Measurements from ENCODE around the gene ARAP3. TPM values are rescaled to one million over a fixed set of nuclear protein-coding genes. Genes with fewer than 3 reads are reported as not detected.

The ARAP3 gene
- total and polyA plus RNA-seq, 9 of the 15 experiments (the other 6 are each of a cell fraction or from before 2014, with no cell fraction given), result 0.83 to 25.7 (median 6.4) TPM

DNA sequence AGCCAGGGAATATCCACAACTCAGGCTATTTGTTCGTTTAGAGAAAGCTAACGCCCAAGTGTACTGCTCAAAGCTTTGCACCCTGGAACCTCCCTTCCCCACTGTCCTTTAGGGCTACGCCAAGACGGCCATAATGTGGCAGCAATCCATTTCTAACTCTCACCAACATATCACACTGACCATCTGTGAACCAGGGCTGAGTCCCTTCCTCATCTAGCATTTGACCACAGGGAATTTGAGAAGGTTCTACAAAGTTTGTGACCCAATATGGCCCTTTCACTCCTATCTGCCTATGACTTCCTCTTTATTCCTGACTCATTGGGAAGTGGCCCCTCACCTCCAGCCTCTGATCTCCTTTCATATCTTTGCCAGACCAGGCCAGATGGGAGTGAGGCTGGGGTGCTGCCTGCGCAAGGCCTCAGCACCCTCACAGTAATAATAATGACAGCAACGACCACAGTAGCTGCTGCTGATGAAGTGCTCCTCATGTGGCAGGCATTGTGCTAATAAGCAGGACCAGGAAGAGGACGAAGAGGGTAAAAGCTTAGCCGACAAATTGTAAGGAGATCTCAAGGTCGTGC is 9.3 kb upstream of the ARAP3 start (continued):
- TF ChIP-seq MYC (IDR thresholded peaks at IDR 0.05; ENCODE audit: low read depth, low read length) (peak; percentile 51; the same call in 1 of the 2 replicates), MYC (CRISPR knock-in tag; IDR thresholded peaks at IDR 0.05; ENCODE audit: borderline replicate concordance, low read depth) (no peak), ARNT (IDR thresholded peaks at IDR 0.05) (peak in 1 of 2 experiments; percentile 70; a peak in 2 of 4 replicates), ZFX (CRISPR knock-in tag; IDR thresholded peaks at IDR 0.05) (peak; percentile 89), TCFL5 (CRISPR knock-in tag; conservative IDR thresholded peaks at IDR 0.05) (no peak), CSDE1 (IDR thresholded peaks at IDR 0.05) (no peak), TRIM28 (IDR thresholded peaks at IDR 0.05) (no peak), NR3C1 (CRISPR knock-in tag; IDR thresholded peaks at IDR 0.05) (no peak), ZFP36 (IDR thresholded peaks at IDR 0.05; ENCODE audit: low read depth, low read length, partially characterized antibody) (peak; percentile 39), FOXP4 (CRISPR knock-in tag; IDR thresholded peaks at IDR 0.05; ENCODE audit: borderline replicate concordance) (0 out of 2 replicates have a peak, but pooled peaks have one; percentile 23), PML (IDR thresholded peaks at IDR 0.05; ENCODE audit: low read length) (peak; percentile 85), TRIM24 (IDR thresholded peaks at IDR 0.05) (peak; percentile 88 to 91), PHB2 (IDR thresholded peaks at IDR 0.05; ENCODE audit: low read depth) (peak; percentile 60; the same call in 1 of the 2 replicates), FOXM1 (IDR thresholded peaks at IDR 0.05; ENCODE audit: low read depth) (peak; percentile 69), FOXM1 (CRISPR knock-in tag; IDR thresholded peaks at IDR 0.05; ENCODE audit: low read depth) (no peak), CC2D1A (IDR thresholded peaks at IDR 0.05) (peak; percentile 31; the same call in 1 of the 2 replicates), NCOR1 (IDR thresholded peaks at IDR 0.05) (peak; percentile 93), HMBOX1 (IDR thresholded peaks at IDR 0.05) (0 out of 2 replicates have a peak, but pooled peaks have one; percentile 54), HMGN3 (IDR thresholded peaks at IDR 0.05; ENCODE audit: borderline replicate concordance, extremely low read depth, insufficient read length, low read depth, low read length) (peak; percentile 55), SMARCC2 (IDR thresholded peaks at IDR 0.05; ENCODE audit: low read depth) (peak; percentile 94)
- TF ChIP-seq, protein P1, sequence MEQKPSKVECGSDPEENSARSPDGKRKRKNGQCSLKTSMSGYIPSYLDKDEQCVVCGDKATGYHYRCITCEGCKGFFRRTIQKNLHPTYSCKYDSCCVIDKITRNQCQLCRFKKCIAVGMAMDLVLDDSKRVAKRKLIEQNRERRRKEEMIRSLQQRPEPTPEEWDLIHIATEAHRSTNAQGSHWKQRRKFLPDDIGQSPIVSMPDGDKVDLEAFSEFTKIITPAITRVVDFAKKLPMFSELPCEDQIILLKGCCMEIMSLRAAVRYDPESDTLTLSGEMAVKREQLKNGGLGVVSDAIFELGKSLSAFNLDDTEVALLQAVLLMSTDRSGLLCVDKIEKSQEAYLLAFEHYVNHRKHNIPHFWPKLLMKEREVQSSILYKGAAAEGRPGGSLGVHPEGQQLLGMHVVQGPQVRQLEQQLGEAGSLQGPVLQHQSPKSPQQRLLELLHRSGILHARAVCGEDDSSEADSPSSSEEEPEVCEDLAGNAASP (IDR thresholded peaks at IDR 0.05), result peak; percentile 75
- TF ChIP-seq, protein P2, sequence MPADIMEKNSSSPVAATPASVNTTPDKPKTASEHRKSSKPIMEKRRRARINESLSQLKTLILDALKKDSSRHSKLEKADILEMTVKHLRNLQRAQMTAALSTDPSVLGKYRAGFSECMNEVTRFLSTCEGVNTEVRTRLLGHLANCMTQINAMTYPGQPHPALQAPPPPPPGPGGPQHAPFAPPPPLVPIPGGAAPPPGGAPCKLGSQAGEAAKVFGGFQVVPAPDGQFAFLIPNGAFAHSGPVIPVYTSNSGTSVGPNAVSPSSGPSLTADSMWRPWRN (IDR thresholded peaks at IDR 0.05; ENCODE audit: low read depth), result peak; percentile 84
- TF ChIP-seq, protein P3, sequence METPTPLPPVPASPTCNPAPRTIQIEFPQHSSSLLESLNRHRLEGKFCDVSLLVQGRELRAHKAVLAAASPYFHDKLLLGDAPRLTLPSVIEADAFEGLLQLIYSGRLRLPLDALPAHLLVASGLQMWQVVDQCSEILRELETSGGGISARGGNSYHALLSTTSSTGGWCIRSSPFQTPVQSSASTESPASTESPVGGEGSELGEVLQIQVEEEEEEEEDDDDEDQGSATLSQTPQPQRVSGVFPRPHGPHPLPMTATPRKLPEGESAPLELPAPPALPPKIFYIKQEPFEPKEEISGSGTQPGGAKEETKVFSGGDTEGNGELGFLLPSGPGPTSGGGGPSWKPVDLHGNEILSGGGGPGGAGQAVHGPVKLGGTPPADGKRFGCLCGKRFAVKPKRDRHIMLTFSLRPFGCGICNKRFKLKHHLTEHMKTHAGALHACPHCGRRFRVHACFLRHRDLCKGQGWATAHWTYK (CRISPR knock-in tag; IDR thresholded peaks at IDR 0.05), result 0 out of 2 replicates have a peak, but pooled peaks have one; percentile 35

Data from K562 (cell line).